SK-MEL-5 (cell line): ENCODE results near the gene WNT3A. TPM values are rescaled to one million over a fixed set of nuclear protein-coding genes. Genes with fewer than 3 reads are reported as not detected.

Experiments
- DNase-seq: peaks from one replicate; pipeline ENCODE4 v3.0.0-alpha.2; 2016; ENCODE audit warnings: low read depth, low spot score
- in situ Hi-C: cut with HindIII; loops from 2 replicates; pipeline ENCODE4 v1.10.0; 2016; ENCODE audit warnings: low sequenced_read_pairs, high pct_unique_total_duplicates, low pct_unique_long_range_greater_than_20kb
- total RNA-seq: library from RNA; depleted of rRNA; stranded (reverse); fragments of >200 nt; shearing (Covaris generic); gene quantifications from 2 replicates; pipeline ENCODE4 v1.2.3, GENCODE V29; 2014

Gene WNT3A
- total RNA-seq, 1 experiment from 2014 or later: not detected

DNA sequence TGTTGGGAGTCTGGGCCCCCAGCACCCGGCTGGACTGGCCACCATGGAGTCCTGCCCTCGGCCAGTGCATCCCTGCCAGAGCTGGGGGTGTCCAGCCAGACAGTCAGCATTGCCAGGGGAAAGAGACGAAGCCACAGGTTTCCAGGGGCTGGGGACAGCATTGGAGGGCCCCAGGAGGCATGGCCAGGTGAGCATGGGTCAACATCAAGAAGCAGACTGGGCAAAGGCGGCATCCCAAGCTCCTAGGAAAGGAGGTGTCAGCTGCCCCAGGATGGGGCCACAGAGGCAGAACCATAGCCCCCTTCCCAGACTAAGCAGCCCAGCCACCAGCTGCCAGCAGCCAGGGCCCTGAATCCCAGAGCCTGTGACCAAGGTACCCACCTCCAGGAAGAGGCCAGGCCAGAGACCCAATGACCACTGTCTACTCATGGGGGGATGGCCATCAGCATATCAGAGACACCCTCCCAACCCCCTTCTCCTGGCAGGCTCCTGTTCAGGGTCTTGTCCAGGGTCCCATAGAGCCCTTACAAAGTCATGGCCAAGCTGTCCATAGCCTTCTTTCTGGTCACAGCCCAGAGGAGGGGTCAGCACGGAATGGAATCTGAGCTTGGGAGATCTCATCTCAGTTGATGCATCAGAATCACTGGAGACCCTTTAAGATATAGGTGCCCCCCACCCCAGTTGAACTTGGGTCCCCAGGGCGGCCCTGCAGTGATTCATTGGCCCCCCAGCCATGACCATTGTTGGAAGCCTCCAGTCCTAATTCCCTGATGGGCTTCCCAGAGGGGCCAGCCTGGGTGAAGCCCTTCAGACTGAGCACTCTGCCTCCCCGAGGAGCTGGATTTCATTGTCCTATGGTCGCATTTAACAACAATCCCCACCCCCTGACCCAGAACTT is 32.5 kb downstream of the WNT3A start:
- DNase-seq: no peak
- in situ Hi-C loops: no loop called here

GRCh38 chr1:228039986-228040385 is 33.2 kb downstream of the WNT3A start:
- DNase-seq: no peak
- in situ Hi-C loops: no loop called here

DNA sequence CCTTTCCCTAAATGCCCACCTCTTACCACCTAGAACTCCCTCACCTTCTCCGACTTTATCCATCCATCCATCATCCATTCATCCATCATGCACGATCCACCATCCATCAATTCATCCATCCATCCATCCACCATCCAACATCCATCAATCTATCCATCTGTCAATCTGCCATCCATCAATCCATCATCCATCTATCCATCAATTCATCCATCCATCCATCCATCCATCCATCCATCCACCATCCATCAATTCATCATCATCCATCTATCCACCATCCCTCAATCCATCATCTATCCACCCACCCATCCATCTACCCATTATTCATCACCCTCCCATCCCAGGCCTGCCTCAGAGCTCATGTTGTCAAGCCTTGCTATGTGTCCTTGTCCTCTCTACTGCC is 34.5 kb downstream of the WNT3A start:
- DNase-seq: no peak
- in situ Hi-C loops: no loop called here

- in situ Hi-C loops: no loop called here
- no peak for DNase-seq
Measured at GRCh38 chr1:228042508-228042907, 35.7 kb downstream of the WNT3A start.

GRCh38 chr1:228043281-228043848 is 36.6 kb downstream of the WNT3A start:
- in situ Hi-C loops: no loop called here
- DNase-seq: no peak

DNA sequence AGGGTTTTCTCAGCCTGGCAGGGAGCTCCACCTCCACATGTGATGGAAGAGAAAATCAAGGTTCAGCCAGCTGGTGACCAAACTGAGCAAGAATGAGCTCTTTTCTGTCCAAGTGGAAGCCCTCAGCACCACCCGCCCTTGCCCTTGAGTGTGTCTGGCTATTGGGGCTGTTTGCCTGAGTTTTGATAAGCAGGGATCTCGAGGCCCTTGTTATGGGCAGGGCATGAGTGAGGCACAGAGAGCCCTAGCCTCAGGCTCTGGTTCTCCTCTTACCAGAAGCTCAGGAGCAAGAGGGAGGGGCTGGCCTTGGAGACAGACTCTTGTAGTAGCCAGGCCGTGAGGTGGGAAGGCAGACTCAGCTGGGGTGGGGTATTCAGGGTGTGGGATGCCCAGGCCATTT is 38.2 kb downstream of the WNT3A start:
- DNase-seq: no peak
- in situ Hi-C loops: no loop called here

GRCh38 chr1:228045405-228045804 is 38.6 kb downstream of the WNT3A start:
- in situ Hi-C loops: no loop called here
- DNase-seq: no peak

DNA sequence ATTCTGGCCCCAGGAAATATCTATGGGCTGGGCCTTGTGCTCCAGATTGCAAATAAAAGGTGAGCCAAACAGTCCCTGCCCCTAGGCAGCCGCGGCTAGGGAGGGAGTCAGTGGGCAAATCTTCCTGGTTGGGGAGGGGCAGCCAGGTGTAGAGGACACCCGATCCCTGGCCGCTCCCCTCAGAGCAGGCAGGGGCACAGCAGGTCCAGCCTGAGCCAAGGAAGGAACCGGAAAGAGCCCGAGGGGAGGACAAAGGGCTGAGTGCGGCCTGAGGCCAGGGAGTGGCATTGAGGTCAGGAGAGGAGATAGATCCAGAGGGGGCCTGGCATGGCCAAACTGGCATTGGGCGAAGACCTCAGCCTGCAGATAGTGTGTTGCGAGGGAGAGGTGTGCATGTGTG is 39.1 kb downstream of the WNT3A start:
- DNase-seq: no peak

DNA sequence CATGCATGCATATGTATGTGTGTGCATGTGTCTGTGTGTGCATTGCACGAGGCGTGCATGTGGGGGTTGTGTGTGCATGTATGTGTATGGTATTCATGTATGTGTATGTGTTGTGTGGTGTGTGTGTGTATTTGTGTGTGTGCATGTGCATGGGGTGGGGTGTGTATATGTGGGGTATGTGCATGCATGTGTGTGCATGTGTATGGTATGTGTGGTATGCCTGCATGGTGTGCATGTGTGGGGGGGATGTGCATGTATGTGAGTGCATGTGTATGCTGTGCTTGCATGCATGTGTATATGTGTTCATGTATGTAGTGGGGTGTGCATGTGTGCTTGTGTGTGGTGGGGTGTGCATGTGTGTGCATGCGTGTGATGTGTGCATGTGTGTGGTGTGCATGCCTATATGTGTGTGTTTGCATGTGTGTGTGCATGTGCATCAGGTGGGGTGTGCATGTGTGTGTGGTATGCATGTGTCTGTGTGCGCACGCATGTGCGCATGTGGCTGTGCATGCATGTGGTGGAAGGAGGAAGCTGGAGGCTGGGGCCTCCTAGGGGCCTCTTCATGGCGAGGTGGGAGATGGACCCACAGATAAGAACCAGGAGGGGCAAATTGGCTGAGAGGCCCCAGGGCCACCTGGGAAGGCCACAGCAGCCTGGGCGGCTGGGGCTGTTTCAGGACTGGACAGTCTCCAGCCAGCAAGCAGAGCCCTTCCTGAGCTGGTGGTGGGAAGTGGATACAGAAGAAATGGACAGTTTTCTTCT is 39.8 kb downstream of the WNT3A start:
- in situ Hi-C loops: no loop called here
- DNase-seq: no peak

More for the DNA sequence above, 39.1 kb downstream of the WNT3A start:
- in situ Hi-C loops: no loop called here

- DNase-seq: no peak
- in situ Hi-C loops: no loop called here
Measured at GRCh38 chr1:228047183-228047466, 40.3 kb downstream of the WNT3A start.

DNA sequence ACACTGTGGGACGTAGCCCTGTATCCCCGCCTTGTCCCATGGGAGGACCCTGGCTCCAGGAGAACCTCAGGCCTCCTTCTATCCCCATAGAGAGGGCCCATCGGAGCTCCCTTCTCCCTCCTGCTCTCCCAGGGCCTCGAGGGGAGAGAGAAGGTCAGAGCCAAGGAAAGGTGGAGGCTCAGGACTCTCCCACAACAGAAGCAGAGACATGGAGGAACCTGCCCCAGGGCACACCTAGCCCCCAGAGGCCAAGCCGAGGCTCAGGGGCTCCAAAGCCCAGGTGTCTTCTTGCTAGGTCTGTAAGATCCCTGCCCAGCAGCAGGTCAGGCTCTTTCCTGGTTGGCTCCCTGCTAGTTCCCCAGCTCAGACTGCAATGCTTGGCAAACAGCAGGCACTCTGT is 41.3 kb downstream of the WNT3A start:
- DNase-seq: no peak
- in situ Hi-C loops: no loop called here

- in situ Hi-C loops: no loop called here
Measured at GRCh38 chr1:228048659-228049298, 42.0 kb downstream of the WNT3A start.

DNA sequence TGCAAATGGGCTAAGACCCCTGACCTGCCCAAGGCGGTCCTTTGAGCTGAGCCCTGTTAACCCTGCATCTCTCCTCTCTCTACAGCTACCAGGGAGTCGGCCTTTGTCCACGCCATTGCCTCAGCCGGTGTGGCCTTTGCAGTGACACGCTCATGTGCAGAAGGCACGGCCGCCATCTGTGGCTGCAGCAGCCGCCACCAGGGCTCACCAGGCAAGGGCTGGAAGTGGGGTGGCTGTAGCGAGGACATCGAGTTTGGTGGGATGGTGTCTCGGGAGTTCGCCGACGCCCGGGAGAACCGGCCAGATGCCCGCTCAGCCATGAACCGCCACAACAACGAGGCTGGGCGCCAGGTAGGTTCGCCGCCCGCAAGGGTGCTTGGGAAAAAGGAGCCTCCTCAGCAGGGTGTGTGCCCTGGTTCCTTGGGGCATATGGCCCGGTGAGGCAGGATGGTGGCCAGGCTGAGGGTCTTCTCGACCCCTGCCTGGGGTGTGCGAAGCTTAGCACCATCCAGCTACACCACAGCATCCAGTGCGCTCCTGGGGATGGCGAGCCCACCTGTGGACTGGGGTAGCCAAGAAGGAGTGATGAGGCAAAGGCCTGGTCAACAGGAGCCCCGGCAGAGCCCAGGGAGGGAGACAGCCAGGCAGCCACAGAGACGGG is 43.9 kb downstream of the WNT3A start:
- DNase-seq: no peak
- in situ Hi-C loops: no loop called here

More at GRCh38 chr1:228048659-228049298, 42.0 kb downstream of the WNT3A start:
- DNase-seq: no peak

DNA sequence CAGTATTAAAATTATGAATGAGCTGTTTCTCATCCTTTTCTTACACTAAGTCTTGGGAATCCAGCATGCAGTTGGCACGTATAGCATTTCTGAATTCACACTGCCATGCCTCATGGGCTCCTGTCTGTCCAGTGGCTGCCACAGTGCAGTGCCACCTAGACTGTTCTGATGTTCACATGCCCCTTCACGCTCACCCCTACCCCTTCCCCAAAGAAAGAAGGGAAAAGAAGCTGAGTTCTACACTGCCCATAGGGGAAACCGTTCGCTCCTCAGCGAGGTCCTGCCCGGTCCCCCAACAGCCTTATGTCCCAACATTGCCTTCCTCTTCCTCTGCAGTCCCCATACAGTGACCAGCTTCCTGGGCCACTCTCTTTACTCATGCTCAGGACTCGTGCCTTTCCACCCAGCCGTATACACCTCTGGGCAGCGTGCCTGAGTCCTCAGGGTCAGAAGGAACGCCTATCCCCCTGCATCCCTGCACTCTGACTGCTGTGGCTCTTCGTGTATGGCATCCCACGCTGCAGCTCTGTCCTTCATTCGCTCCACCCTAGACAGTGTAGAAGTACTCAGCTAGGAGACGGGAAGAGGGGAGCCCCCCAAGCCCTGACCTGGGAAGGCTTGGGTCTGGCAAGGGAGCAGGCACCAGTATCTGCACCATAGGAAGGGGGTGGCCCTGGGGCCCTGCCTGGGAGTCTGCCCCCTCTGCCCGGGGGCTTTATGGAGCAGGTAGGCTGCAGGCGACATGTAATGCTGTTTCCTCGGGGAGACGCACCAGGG is 51.6 kb downstream of the WNT3A start:
- DNase-seq: no peak
- in situ Hi-C loops: no loop called here

DNA sequence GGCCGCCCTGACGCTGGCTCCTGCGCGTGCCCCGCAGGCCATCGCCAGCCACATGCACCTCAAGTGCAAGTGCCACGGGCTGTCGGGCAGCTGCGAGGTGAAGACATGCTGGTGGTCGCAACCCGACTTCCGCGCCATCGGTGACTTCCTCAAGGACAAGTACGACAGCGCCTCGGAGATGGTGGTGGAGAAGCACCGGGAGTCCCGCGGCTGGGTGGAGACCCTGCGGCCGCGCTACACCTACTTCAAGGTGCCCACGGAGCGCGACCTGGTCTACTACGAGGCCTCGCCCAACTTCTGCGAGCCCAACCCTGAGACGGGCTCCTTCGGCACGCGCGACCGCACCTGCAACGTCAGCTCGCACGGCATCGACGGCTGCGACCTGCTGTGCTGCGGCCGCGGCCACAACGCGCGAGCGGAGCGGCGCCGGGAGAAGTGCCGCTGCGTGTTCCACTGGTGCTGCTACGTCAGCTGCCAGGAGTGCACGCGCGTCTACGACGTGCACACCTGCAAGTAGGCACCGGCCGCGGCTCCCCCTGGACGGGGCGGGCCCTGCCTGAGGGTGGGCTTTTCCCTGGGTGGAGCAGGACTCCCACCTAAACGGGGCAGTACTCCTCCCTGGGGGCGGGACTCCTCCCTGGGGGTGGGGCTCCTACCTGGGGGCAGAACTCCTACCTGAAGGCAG is 52.3 kb downstream of the WNT3A start:
- in situ Hi-C loops: no loop called here
- no peak for DNase-seq

DNA sequence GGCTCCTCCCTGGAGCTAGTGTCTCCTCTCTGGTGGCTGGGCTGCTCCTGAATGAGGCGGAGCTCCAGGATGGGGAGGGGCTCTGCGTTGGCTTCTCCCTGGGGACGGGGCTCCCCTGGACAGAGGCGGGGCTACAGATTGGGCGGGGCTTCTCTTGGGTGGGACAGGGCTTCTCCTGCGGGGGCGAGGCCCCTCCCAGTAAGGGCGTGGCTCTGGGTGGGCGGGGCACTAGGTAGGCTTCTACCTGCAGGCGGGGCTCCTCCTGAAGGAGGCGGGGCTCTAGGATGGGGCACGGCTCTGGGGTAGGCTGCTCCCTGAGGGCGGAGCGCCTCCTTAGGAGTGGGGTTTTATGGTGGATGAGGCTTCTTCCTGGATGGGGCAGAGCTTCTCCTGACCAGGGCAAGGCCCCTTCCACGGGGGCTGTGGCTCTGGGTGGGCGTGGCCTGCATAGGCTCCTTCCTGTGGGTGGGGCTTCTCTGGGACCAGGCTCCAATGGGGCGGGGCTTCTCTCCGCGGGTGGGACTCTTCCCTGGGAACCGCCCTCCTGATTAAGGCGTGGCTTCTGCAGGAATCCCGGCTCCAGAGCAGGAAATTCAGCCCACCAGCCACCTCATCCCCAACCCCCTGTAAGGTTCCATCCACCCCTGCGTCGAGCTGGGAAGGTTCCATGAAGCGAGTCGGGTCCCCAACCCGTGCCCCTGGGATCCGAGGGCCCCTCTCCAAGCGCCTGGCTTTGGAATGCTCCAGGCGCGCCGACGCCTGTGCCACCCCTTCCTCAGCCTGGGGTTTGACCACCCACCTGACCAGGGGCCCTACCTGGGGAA is 53.0 kb downstream of the WNT3A start:
- in situ Hi-C loops: no loop called here
- DNase-seq: peak; percentile 65
